Cerebellar nuclear complex (tissue), 1 donor: ENCODE results near the gene LAMA3.

Experiments
- DNase-seq, 2 experiments: peaks; one replicate each; lab custom pipeline; 2025; lab: John Stamatoyannopoulos, UW

Gene LAMA3

DNA sequence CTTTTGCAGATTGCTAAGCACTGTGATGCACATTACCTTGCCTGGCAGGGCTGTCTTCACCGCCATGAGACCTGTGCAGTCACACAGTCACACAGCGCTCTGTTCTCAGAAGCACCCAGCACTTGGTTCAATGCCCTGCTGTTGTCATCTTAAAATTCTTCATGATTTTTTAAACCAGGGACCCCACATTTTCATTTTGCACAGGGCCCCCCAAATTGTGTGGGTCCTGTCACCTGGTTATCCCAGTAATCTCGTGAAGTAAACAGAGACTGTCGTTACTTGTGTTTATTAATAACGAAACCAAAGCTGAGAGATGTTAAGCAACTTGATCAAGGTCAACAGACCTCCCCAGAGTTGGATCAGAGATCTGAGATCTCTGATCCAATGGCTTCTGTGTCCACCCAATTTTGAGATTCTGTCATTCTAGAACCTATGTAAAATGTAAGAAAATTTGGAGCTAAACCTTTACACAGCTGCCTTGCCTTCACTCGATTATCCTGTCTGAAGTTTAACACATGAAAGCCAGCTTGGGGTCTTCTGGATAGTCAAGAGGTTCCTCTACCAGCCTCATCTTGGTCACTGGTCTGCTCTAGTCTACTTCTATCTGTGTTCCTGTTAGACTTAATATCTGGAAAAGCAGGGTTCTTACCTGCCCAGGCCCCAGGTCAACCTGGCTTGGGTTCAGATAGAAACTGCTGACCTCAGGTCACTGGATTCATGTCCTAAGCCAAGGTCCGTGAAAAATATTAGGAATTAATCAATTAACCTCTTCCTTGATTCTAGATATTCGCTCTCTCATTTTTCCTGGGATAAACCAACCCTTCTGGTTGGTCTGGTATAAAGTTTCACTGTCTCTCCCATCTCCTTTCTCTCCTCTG is 311.6 kb downstream of the LAMA3 start:
- no peak for DNase-seq

GRCh38 chr18:24002479-24002878 is 313.2 kb downstream of the LAMA3 start:
- DNase-seq: no peak

GRCh38 chr18:24003288-24003687 is 314.0 kb downstream of the LAMA3 start:
- DNase-seq: no peak

- no peak for DNase-seq
Measured at GRCh38 chr18:24003903-24004640, 314.8 kb downstream of the LAMA3 start.
